GM21423 (cell line): ENCODE data around the gene CHST14.
"Not testable (repeated sequence)": the region's sequence is repeated elsewhere in the genome, so short reads cannot be mapped to it uniquely, and the experiment has no call there.

Experiments used
- ATAC-seq: cut with Tn5 transposase; IDR thresholded peaks from one replicate; pipeline ENCODE4 v1.9.1; 2021; ENCODE audit warnings: mild to moderate bottlenecking, moderate library complexity; ENCODE audit not compliant: unreplicated experiment

The CHST14 gene

DNA sequence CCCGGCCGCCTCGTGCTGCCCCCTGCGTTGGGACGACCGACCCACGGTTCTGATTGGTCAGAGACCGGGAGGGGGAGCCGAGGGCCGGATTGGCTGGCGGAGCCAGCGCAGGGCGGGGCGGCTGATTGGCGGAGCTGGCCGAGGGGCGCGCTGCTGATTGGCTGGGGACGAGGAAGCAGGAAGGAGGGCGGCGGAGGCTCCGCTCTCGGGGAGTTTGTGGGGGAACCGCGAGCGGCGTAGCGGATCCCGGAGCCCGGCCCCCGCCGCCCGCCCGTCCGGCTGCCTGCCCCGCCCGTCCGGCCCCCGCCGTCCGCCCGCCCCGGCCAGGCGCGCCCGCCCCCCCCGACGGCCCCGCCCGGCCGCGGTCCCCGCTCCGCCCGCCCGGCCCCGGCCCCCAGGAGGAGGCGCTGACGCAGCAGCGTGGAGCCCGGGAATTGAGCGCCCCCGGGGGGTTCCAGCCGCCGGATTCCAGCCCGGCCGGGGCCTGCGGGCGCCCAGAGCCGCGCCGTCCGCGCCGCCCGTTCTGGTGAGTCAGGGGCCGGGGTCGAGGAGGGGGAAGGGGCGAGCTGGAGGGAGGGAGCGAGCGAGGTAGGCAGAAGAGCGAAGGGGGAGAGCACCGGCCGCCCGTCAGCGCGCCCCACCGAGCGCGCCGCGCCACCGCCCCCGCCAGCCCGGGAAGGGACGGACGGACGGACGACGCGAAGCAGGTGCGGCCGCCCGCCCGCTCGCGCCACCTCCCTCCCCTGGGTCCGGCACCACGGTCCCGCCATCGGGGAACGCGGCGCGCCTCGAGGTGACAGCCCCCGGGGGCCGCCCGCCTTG, 29.8 kb upstream of the CHST14 start, which contains the start of gene BAHD1:
Gene BAHD1 (plus strand): TSS at position 211 of the 822 bp plus-strand sequence. CDS start 17,512 bp downstream, outside the sequence.
- ATAC-seq: peak; percentile 90

DNA sequence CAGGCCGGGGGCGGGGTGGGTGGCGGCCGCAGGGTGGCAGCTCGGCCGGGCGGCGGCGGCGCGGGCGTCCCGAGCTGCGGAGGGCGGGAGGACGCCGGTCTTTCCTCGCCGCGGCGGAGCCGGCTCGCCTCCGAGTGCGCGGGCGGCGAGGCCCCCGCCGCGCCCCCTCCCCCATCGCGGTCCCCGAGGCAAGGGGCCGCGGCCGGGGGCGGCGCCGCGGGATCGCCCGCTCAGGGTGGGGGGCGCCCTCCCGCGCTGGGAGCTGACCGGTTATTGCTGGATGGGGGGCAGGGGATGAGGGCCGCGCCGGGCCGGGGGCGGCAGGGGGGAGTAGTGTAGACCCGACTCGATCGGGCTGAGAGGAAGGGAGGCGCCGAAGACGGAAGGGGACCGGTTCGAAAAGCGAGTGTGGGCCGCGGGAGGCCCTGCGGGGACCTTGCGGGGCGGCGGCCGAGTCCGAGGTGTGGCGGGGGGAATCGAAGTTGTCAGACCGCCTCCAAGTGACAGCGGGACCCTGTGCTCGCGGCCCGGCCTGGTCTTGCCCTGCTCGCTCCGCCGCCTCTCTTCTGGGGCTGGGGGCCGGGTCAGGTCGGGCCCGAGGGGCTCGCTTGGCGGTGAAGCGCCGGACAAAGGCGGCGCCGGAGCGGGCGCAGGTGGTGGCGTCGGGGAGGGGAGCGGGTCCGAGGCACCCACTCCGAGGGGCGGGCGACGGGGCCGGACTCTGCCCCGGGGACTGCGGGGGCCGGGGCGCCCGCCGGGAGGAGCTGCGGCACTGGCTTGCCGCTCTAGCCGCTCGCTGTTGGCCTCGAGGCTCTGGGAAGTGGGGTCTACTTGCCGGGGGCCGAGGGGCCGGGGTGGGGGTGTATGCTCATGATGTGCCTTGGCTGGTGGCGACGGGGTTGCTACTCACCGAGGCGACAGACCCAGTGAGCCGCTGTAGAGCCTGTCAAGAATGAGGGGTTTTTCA, 28.9 kb upstream of the CHST14 start:
- peak; percentile 5 for ATAC-seq

DNA sequence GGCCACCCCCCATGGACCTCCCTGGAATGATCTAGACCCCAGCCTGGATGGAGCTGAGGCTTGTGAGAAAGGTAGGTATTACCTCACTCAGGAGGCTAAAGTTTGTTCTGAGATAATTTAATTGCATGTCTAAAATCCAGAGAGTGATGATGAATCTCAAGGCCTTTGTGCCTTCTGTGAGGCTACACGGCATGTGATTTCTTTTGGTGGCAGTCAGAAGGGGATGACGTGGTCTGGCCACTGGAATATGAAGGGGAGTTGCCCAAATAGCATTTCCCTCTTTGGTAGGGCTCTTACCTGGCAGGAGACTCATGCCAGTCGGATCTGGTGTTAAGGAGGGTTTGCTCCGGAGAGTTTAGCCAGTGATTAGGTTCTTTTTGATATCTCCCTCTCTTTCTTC, 27.5 kb upstream of the CHST14 start:
- no peak for ATAC-seq

DNA sequence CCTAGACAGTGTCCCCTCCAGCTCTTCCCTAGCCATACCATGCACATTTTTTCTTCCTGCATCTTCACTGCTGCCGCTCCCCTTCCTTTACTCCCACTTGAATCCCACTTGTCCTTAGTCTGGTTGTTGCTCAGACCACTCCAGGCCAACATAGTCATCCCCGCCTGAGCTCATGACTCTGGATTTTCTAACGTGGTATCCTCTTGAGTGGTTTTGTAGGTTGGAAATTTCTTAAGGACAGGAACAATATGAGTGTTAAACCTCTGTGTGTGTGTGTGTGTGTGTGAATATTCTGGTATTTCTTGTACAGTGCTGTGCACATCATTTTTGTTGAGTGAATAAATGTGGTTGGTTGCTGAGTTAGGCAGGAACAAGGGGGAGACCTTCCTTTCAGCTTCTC, 26.9 kb upstream of the CHST14 start:
- no peak for ATAC-seq

DNA sequence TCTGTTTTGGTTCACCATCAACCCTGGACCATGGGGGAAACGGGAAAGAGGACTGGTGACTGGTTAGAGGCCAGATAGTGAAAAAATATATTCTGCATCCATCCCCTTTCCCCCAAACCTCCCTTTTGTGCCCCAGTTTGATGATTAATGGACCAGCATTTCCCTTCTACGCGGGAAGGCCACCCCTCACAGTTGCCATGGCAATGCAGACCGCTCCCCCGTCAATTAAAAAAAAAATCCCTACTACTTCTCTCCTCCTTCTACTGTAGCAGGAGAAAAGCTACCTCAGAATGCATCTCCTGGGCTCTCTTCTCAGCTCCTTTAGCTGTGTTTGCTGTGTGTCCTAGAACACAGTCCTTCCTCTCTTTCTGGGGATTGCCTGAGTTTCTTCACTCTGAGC, 26.0 kb upstream of the CHST14 start:
- ATAC-seq: no peak

DNA sequence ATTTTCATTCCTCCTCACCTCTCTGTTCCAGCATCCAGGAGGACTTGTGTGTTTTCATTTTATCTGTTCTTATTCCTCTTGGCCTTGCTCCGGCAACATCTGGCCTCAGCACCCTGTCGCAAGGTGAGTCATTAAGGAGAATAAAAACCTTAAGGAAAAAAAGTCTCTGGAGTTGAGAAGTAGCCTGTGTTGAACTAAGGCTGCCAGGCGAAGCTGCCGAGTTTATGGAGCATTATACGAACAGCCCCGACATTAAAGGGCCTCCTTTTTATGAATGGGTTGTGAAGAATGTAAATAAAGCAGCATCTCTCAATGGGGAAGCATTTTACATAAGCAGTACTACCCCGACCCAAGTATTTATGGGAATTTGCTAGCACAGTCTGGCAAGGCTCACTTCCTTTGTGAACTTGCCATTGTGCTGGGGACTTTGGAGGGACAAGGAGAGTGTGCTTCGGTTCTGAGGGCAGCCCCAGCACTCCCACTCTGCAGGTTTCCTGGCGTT, 25.3 kb upstream of the CHST14 start:
- no peak for ATAC-seq

DNA sequence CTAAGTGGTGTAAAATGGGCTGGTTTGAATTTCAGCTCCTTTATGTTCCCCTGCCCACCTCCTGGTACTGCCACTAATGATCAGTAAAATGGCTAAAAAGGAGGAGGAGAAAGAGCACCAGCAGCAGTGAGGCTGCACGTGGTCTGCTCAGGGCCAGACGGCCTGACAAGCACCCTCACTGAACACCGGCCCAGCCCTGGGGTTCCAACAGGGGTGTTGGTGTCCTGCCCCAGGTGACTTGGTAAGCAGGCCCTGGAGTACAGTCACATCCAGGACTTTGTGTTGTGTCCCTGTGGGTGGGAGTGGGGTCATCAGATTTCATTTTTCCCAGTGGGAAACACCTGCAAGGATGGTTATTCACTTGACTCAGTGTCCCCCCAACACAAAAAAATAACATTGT, 24.6 kb upstream of the CHST14 start:
- ATAC-seq: no peak

DNA sequence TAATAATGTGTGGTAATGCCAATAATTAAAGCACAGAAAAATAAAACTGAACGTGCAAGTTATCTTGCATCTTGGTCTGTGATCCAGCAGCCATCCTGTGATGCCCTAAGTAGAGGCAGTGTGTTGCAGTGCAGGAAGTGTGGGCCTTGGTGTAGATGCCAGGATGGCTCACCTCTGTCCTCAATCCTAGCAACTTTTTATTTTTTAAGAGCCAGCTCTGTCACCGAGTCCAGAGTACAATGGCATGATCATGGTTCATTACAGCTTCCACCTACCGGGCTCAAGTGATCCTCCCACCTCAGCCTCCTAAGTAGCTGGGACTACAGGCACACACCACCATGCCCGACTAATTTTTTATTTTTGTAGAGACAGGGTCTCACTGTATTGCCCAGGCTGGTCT, 22.4 kb upstream of the CHST14 start:
- ATAC-seq: no peak

DNA sequence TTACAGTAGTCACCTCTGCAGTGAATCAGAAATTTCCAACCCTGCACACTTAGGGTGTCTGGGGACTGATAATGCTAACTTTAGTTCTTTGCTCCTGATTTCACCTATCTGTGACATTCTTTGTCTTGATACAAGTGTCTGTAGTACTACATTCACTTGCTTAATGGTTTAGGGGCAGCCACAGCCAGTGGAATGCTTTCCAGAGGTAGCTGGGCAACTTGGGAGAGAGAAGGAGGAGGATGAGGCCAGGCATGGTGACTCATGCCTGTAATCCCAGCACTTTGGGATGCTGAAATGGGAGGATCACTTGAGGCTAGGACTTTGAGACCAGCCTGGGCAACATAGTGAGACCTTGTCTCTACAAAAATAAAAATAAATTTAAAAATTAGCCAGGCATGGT, 21.5 kb upstream of the CHST14 start:
- ATAC-seq: no peak

DNA sequence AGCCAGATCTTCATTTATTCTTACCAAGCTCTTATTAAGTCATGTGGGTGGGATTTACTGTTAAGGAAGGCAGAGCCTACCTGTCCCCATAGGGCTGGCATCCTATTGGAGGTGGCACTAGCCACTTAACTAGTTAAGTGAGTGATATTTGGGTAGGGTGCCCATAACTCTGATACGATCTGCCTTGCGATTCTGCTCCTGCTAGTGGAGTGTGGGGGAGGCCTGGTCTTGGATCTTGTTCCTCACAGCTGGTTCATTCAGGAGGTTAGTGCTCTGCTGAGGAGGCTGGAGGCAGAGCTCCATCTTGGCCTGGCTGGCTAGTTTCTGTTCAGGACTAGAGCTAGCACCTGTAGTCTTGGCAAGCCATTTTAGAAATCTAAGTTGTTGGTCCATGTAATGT, 20.7 kb upstream of the CHST14 start:
- no peak for ATAC-seq

DNA sequence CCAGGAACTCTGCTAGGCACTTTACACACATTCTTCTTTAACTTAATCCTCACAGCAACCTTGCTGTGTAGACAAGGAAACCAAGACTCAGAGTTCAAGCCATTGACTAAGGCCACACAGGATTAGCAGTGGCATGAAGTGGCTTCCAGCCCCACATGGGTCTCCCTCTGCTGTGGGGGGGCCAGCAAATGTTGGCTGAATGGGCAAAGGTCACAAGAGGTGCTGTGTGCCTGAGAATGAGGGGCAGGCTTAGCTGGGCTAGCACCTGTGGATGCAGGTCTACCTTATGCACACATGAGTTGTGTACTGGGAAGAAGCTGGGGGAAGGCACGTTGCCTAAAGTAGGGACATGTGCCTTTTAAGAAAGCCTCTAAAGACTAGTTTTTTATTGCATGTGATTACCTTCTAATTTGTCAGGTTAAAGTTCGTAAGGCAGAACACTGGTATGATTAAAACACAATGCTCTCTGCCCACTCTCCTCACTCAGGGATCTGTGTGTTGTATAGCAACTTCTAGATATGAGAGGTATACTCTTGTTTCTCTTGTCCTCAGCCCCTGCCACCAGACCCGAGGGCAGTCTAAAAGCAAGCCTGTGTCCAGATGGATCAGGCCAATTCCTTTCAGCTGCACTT, 19.1 kb upstream of the CHST14 start:
- no peak for ATAC-seq

DNA sequence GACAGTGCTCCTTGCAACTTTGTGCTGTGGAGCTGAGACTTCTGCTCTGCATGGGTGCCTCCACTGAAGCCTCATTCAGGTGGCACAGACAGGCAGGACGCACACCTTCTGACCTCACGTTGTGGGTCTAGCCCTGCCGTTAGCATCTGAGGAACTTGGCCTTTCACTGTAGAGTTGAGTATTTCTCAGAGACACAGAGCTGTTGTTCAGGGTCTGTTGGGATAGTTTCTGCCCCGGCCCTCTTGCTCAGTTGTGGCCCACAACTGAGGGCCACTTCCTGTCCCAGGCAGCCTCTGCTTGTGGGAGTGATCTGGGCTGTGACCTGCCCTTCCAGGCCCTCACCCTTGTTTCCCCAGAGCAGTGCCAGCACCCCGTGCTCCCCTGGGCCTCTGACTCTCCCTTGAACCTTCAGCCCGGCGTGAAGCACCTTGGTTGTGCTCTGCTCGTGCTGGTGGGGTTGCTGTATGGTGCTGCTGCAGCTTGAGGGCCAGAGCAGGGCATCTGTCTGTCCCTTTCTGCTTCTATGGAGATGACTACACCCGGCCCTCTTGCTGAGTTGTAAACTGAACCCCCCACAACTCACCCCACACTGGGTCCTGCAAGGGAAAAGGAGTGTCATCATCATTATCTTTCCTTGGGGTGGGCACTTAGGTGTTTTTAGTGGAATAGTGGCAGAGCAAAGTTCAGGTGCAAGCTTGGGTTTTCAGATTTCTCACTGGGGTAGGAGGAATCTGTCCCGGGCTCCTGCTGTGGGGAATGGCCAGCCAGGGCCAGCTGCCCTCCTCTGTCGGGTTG, 18.3 kb upstream of the CHST14 start:
- ATAC-seq: no peak

DNA sequence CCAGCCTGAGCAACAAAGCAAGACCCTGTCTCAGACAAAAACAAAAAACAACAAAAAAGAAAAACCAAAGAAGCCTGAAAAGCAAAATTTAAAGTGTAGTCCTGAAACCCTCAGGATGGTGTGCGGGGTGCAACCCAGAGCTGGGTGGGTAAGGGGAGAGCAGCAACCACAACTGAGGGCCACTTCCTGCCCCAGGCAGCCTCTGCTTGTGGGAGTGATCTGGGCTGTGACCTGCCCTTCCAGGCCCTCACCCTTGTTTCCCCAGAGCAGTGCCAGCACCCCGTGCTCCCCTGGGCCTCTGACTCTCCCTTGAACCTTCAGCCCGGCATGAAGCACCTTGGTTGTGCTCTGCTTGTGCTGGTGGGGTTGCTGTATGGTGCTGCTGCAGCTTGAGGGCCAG, 16.8 kb upstream of the CHST14 start:
- ATAC-seq: not testable (repeated sequence)

DNA sequence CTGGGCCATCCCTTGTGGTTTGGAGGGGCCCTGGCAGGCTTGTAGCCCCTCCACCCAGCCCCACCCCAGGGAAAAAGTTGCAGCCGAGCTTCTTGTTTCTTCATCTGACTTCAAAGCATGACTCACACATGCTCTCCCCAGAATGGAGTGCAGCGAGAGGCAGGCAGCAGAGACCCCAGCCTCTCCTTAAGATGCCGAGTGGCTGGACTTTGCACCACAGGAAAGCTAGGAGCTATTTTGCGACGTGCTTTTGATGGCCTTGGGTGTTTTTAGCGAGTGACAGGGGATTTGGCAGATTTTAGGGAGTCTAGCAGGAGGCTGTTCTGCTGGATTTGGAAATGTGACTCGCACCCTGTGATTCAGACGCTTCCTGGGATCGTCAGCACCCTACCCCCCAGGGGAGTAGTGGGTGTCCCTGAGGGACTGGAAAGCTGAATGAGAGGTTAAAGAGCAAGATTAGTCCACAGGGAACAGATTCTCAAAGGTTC, 15.8 kb upstream of the CHST14 start:
- no peak for ATAC-seq

DNA sequence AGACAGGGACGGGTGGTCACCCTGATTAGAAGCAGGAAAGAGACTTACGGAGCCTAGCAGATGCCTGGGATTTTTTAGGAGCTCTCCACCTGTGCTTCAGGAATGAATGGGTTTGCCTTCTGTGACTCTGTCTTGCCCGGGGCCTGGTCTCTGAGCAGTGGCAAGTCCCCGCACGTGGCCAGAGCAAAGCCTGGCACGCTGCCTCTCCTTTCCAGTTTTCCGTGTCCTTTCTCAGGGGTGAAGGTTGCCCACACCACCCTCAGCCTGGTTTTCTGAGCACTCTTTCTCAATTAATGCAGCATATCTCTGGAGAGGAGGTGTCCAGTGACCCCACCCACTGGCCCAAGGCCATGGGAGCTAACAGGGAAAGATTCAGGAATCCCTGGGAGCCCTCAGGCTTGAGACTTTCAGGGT, 14.5 kb upstream of the CHST14 start:
- ATAC-seq: no peak

DNA sequence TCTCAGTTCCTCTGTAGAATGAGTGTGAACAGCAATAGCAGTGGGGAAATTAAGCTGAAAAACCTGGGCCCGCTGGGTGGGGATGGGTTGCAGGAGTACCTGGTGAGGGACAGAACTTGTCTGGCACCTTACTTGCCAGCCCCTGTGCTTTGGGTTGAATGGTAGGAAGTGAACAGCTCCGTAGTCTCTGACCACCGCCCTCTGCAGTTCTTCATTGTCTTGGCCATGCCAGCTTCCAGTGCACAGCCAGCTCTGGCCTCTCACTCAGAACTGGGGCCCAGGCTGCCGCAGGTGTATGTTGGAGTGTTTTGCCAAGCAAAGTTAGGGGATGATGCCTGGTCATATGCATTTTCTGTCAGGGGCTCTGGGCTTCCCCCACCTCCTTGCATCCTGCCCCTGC, 14.0 kb upstream of the CHST14 start:
- no peak for ATAC-seq

DNA sequence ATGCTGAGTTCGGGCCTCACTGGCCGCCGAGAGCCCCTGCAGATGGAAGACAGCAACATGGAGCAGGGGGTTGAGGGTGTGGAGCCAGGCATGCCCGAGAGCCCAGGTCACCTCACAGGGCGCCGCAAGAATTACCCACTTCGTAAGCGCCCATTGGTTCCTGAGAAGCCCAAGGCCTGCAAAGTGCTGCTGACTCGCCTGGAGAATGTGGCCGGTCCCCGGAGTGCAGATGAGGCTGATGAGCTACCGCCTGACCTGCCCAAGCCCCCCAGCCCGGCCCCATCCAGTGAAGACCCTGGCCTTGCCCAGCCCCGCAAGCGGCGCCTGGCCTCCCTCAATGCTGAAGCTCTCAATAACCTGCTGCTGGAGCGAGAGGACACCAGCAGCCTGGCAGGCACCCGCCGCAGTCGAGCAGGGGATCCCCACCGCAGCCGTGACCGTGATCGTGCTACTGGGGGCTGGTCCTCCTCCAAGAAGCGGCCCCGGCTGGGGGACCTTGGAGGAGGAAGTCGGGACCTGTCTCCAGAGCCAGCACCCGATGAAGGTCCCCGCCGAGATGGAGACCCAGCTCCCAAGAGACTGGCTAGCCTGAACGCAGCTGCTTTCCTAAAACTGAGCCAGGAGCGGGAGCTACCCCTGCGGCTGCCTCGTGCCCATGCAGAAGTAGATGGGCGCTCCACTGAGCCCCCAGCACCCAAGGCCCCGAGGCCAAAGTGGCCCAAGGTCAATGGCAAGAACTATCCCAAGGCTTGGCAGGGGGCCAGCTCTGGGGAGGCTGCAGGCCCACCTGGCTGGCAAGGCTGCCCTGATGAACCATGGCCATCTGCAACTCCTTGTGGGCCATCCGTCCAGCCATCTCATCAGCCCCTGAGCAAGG, 12.1 kb upstream of the CHST14 start:
- ATAC-seq: no peak

DNA sequence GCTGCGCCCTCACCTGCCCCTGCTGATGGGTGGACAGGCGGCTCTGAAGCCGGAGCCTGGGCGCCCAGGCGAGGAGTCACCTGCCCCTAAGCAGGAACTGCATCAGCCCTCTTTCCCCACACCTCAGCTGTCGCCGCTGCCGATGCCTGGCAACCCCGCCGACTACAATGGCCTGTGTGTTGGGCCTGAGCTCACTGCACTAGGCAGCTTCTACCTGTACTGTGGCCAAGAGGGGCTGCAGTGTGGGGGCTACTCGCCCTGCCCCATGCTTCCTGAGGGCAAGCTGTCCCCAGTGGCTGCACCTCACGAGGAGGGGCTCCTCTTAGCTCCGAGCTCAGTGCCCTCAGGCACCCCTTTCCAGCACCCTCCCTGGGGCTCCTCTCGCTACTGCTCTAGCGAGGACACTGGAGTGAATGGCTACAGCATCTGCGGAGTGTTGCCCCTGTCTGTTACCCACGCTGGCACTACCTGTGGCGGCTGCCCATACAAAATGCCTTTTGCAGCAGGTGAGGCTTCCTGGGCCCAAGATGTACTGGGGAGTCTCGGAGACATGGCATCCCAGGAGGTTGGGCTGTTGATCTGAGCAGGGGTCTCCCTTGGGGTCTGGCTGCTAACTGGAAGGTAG, 11.3 kb upstream of the CHST14 start:
- no peak for ATAC-seq

DNA sequence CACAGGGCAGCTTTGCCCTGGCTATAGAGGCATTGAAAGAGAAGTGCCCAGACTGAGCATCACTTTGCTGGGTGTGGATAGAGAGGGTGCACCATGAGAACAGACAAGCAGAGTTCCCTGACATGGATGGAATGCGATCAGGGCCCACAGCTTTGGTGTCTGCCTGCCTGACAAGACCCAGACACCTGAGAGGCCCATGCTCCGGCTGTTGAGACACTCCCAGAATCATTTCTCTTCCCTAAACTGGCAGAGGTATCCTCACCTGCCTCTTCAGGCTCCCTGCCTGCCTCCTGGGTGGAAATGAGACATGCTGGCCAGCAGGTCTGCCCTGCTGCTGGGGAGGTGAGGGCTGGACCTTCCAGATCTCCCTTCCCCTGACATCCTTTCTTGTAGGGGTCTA, 10.4 kb upstream of the CHST14 start:
- no peak for ATAC-seq
